PC-9 (cell line): ENCODE data around the gene MAOA. TPM values are rescaled to one million over a fixed set of nuclear protein-coding genes. Genes with fewer than 3 reads are reported as not detected.

Experiments used
- BruUV-seq: library from RNA; stranded (reverse); fragments of 400-500 nt; replicated peaks from 2 replicates; lab custom pipeline; 2021; lab: Mats Ljungman, UMichigan
- CTCF ChIA-PET: fragments of 300-600 bp; sonication (Branson Sonifier 250); formaldehyde crosslinking; loops from one replicate; lab custom pipeline; 2022; ENCODE audit warnings: antibody characterized with exemption; lab: Charles Lee
- POLR2A ChIA-PET: fragments of 300-600 bp; sonication (Branson Sonifier 250); formaldehyde crosslinking; loops from one replicate; lab custom pipeline; 2022; ENCODE audit warnings: antibody characterized with exemption; ENCODE audit not compliant: unreplicated experiment; lab: Charles Lee
- DNase-seq, 2 experiments: peaks; one replicate each; pipeline versions ENCODE4 v3.0.0 to v3.0.0-alpha.2; 2015 to 2022; ENCODE audit warnings: mixed read lengths in 1 of 2
- H2AFZ ChIP-seq: fragments of 200-600 bp; sonication (generic); 2 replicates; pipeline ENCODE4 v1.8.1; 2017; ENCODE audit warnings: antibody characterized with exemption
- H3F3A ChIP-seq: fragments of 200-600 bp; sonication (generic); 2 replicates; pipeline ENCODE4 v1.8.1; 2017; ENCODE audit warnings: antibody characterized with exemption, mild to moderate bottlenecking, low read depth; ENCODE audit not compliant: insufficient read depth
- H3K27ac ChIP-seq: fragments of 200-600 bp; sonication (generic); 2 replicates; pipeline ENCODE4 v1.6.1; 2016; ENCODE audit warnings: mixed run types
- H3K27me3 ChIP-seq: fragments of 200-600 bp; sonication (generic); 2 replicates; pipeline ENCODE4 v1.6.1; 2016; ENCODE audit warnings: low read depth, mixed run types; ENCODE audit not compliant: insufficient read depth
- H3K36me3 ChIP-seq: fragments of 200-600 bp; sonication (generic); 2 replicates; pipeline ENCODE4 v1.6.1; 2016; ENCODE audit warnings: low read depth, mixed run types
- H3K4me1 ChIP-seq: fragments of 200-600 bp; sonication (generic); replicated peaks from 2 replicates; pipeline ENCODE4 v1.6.1; 2016; ENCODE audit warnings: mixed run types; ENCODE audit not compliant: insufficient read depth
- H3K4me2 ChIP-seq: fragments of 200-600 bp; sonication (generic); 2 replicates; pipeline ENCODE4 v1.6.1; 2017; ENCODE audit warnings: mixed run types
- H3K4me3 ChIP-seq: fragments of 200-600 bp; sonication (generic); 2 replicates; pipeline ENCODE4 v1.6.1; 2016; ENCODE audit warnings: mixed run types
- H3K79me2 ChIP-seq: fragments of 200-600 bp; sonication (generic); 2 replicates; pipeline ENCODE4 v1.6.1; 2017; ENCODE audit warnings: low read depth, mixed run types
- H3K9me2 ChIP-seq: fragments of 200-600 bp; sonication (generic); 2 replicates; pipeline ENCODE4 v1.8.1; 2017; ENCODE audit warnings: mild to moderate bottlenecking; ENCODE audit not compliant: insufficient read depth
- H3K9me3 ChIP-seq: fragments of 200-600 bp; sonication (generic); 2 replicates; pipeline ENCODE4 v1.8.1; 2016; ENCODE audit warnings: low read depth; ENCODE audit not compliant: insufficient read depth
- H4K20me1 ChIP-seq: fragments of 200-600 bp; sonication (generic); 2 replicates; pipeline ENCODE4 v1.8.1; 2017; ENCODE audit not compliant: insufficient read depth
- CTCF ChIP-seq: fragments of 200-600 bp; sonication (generic); conservative IDR thresholded peaks from 2 replicates; pipeline ENCODE4 v1.6.1; 2017; ENCODE audit warnings: mixed run types, antibody characterized with exemption, mild to moderate bottlenecking, moderate library complexity
- EZH2 ChIP-seq: fragments of 200-600 bp; sonication (generic); IDR thresholded peaks from 2 replicates; pipeline ENCODE4 v1.8.0; 2017; ENCODE audit warnings: antibody characterized with exemption, low read depth
- intact Hi-C: fragments of 100-400 bp; cut with micrococcal nuclease; formaldehyde crosslinking; loops from one replicate; pipeline ENCODE4 v1.10.0; 2022; ENCODE audit not compliant: unreplicated experiment
- total RNA-seq: library from RNA; stranded (reverse); gene quantifications from 2 replicates; pipeline ENCODE4 v1.2.3, GENCODE V29; 2021

MAOA gene
- total RNA-seq, 1 experiment from 2014 or later = 5.0 TPM

- ChIA-PET CTCF (no interaction called here), POLR2A (no interaction called here)
- Histone ChIP-seq H3K4me3 (no peak overlapping the region), H3K9me2 (no peaks in the 10 kb centered on the region), H3K4me2 (no peak overlapping the region), H3F3A (no peaks in the 10 kb centered on the region), H3K79me2 (no peaks in the 10 kb centered on the region), H3K36me3 (no peaks in the 10 kb centered on the region), H3K4me1 (no peaks in the 10 kb centered on the region), H4K20me1 (no peaks in the 10 kb centered on the region), H3K27me3 (no peaks in the 10 kb centered on the region), H2AFZ (no peak overlapping the region), H3K9me3 (no peaks in the 10 kb centered on the region), H3K27ac (no peak overlapping the region)
- TF ChIP-seq EZH2 (no peak), CTCF (no peak)
- DNase-seq = no peak
- intact Hi-C loops = no loop called here
- BruUV-seq = no TSS peak
Observed at GRCh38 chrX:43685221-43685620, 29.1 kb downstream of the MAOA start.

GRCh38 chrX:43688586-43688985 is 32.5 kb downstream of the MAOA start:
- no peaks in the 10 kb centered on the region for H4K20me1 ChIP-seq

GRCh38 chrX:43693602-43694406 is 37.7 kb downstream of the MAOA start:
- Histone ChIP-seq H3K9me3 (no peaks in the 10 kb centered on the region), H3K27ac (peak overlapping the region; percentile 83), H3K4me2 (peak overlapping the region; percentile 28; the same call in 1 of the 2 replicates), H3K9me2 (no peaks in the 10 kb centered on the region), H3K4me3 (no peak overlapping the region), H3F3A (no peaks in the 10 kb centered on the region; the same call in 1 of the 2 replicates), H3K4me1 (peaks cover 23% of the 10 kb centered on the region), H3K27me3 (no peaks in the 10 kb centered on the region), H3K36me3 (no peaks in the 10 kb centered on the region), H3K79me2 (no peaks in the 10 kb centered on the region), H4K20me1 (no peaks in the 10 kb centered on the region), H2AFZ (no peak overlapping the region)
- no peak for TF ChIP-seq CTCF
- TF ChIP-seq EZH2 = no peak
- BruUV-seq = no TSS peak
- ChIA-PET POLR2A (no interaction called here), CTCF (interaction anchor here (0.6 kb wide), 1 partner anchor 264 kb away, joined by 5 read pairs; no protein-coding TSS in a partner anchor)
- peak in 1 of 2 experiments; percentile 81 for DNase-seq
- intact Hi-C loops = no loop called here

More at GRCh38 chrX:43688586-43688985, 32.5 kb downstream of the MAOA start:
- no peak overlapping the region for H3K4me2 ChIP-seq
- H3K79me2 ChIP-seq = no peaks in the 10 kb centered on the region
- H3K27ac ChIP-seq = no peak overlapping the region
- H3K36me3 ChIP-seq = no peaks in the 10 kb centered on the region
- H2AFZ ChIP-seq = no peak overlapping the region
- H3K9me3 ChIP-seq = no peaks in the 10 kb centered on the region
- H3K27me3 ChIP-seq = no peaks in the 10 kb centered on the region
- BruUV-seq = no TSS peak
- no peak overlapping the region for H3K4me3 ChIP-seq
- H3K4me1 ChIP-seq = peaks cover 10% of the 10 kb centered on the region
- TF ChIP-seq CTCF = no peak
- TF ChIP-seq EZH2 = no peak
- H3F3A ChIP-seq = no peaks in the 10 kb centered on the region; the same call in 1 of the 2 replicates
- no peaks in the 10 kb centered on the region for H3K9me2 ChIP-seq
- CTCF ChIA-PET = no interaction called here
- intact Hi-C loops = no loop called here
- POLR2A ChIA-PET = no interaction called here
- no peak for DNase-seq
